Vagina (tissue), 2 donors: ENCODE results near the gene PLEKHD1. TPM values are rescaled to one million over a fixed set of nuclear protein-coding genes. Genes with fewer than 3 reads are reported as not detected.
A peak's percentile ranks its signal among the peaks of the same experiment; 100 is the strongest.

Experiments
- DNase-seq, 2 donors: peaks; one replicate each; pipeline ENCODE4 v3.0.0-alpha.2; 2017; ENCODE audit errors: extremely low spot score in 2 of 2
- H3K27ac ChIP-seq: fragments of 200-600 bp; sonication (generic); one replicate; pipeline ENCODE4 v1.5.1; 2019
- H3K27me3 ChIP-seq: fragments of 200-600 bp; sonication (generic); one replicate; pipeline ENCODE4 v1.5.1; 2019
- H3K36me3 ChIP-seq, 2 donors: fragments of 200-600 bp; sonication (generic); one replicate each; pipeline ENCODE4 v1.5.1; 2017 to 2019
- H3K4me1 ChIP-seq: fragments of 200-600 bp; sonication (generic); one replicate; pipeline ENCODE4 v1.5.1; 2019
- H3K4me3 ChIP-seq, 2 donors: fragments of 200-600 bp; sonication (generic); 1 replicate in 1 of 2; 2 replicates in 1 of 2; pipeline ENCODE4 v1.5.1; 2016 to 2019
- H3K9me3 ChIP-seq: fragments of 200-600 bp; sonication (generic); one replicate; pipeline ENCODE4 v1.5.1; 2019
- POLR2A ChIP-seq, 2 donors: fragments of 450-650 bp; IDR thresholded peaks; one replicate each; pipeline ENCODE4 v1.6.1; 2017; ENCODE audit warnings: antibody characterized with exemption in 2 of 2, mild to moderate bottlenecking in 2 of 2, moderate library complexity in 2 of 2
- POLR2AphosphoS5 ChIP-seq, 2 donors: sonication (generic); formaldehyde crosslinking; IDR thresholded peaks; one replicate each; pipeline ENCODE4 v1.9.0; 2017; ENCODE audit warnings: antibody characterized with exemption in 2 of 2, mild to moderate bottlenecking in 2 of 2, low read depth in 1 of 2; ENCODE audit not compliant: insufficient read depth in 1 of 2
- intact Hi-C: fragments of 100-400 bp; cut with DNase I; formaldehyde crosslinking; loops from one replicate; pipeline ENCODE4 v1.15.1; 2023
- total RNA-seq: library from RNA; depleted of rRNA; stranded (reverse); fragments of >200 nt; gene quantifications from one replicate; pipeline ENCODE4 v1.2.3, GENCODE V29; 2016
- TF ChIP-seq, protein P1 (sequence below), 3 experiments: fragments of 450-650 bp in 2 of 3; fragments of 200-600 bp in 1 of 3; sonication (generic) in 1 of 3; IDR thresholded peaks; one replicate each; pipeline ENCODE4 v1.5.1; 2017 to 2019; ENCODE audit warnings: antibody characterized with exemption in 3 of 3, mild to moderate bottlenecking in 2 of 3, moderate library complexity in 2 of 3

PLEKHD1 gene
- total RNA-seq, 1 donor from 2014 or later, result not detected

- Histone ChIP-seq H3K9me3 (no peaks in the 10 kb centered on the region), H3K36me3 (no peaks in the 10 kb centered on the region), H3K4me3 (no peak overlapping the region), H3K27ac (no peak overlapping the region), H3K4me1 (peaks cover 18% of the 10 kb centered on the region), H3K27me3 (no peaks in the 10 kb centered on the region)
- no peak for DNase-seq
- TF ChIP-seq, protein P1, sequence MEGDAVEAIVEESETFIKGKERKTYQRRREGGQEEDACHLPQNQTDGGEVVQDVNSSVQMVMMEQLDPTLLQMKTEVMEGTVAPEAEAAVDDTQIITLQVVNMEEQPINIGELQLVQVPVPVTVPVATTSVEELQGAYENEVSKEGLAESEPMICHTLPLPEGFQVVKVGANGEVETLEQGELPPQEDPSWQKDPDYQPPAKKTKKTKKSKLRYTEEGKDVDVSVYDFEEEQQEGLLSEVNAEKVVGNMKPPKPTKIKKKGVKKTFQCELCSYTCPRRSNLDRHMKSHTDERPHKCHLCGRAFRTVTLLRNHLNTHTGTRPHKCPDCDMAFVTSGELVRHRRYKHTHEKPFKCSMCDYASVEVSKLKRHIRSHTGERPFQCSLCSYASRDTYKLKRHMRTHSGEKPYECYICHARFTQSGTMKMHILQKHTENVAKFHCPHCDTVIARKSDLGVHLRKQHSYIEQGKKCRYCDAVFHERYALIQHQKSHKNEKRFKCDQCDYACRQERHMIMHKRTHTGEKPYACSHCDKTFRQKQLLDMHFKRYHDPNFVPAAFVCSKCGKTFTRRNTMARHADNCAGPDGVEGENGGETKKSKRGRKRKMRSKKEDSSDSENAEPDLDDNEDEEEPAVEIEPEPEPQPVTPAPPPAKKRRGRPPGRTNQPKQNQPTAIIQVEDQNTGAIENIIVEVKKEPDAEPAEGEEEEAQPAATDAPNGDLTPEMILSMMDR (IDR thresholded peaks at IDR 0.05), result no peak
- TF ChIP-seq POLR2A (IDR thresholded peaks at IDR 0.05) (no peak), POLR2AphosphoS5 (IDR thresholded peaks at IDR 0.05; ENCODE audit: insufficient read depth in 1 of 2, low read depth in 1 of 2) (no peak)
- intact Hi-C loops, result no loop called here
Measured at GRCh38 chr14:69480136-69480535, 4.4 kb upstream of the PLEKHD1 start.

DNA sequence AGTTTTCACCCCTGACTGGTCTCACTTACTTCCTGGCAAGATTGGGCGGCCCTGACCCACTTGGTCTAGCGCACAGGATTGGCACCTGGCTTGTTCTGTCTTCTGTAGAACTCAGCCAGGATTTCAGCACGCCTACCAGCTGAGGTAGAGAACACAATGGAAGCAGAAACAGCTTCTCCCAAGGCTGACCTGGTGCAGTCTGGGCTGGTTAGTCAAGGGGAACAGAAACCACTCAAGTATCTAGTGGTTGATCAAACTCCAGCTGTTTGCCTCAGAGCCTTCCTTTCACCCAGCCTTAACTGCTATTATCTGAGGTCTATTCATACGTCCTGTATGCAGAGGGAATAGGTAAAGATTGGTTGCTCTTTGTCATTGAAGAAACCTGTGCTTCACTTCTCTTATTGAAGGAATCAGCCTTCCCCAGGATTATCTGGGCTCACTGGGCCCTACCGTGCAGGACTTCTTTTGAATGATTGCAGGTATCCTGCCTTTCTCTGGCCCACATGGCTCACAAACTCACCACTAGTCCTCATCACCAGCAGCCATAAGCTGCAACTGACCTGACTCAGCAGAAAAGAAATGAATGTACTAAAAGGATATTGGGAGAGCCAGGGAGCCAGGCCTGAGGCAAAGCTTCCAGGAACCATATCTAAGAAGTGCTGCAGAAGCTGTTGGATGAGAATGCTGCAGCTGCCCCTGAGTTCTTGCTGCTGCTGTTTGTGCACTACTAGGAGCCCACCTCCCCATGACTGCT is 2.5 kb upstream of the PLEKHD1 start:
- no peaks in the 10 kb centered on the region for H3K27me3 ChIP-seq
- TF ChIP-seq, protein P1 (IDR thresholded peaks at IDR 0.05), result no peak
- no peak for TF ChIP-seq POLR2A (IDR thresholded peaks at IDR 0.05)
- no peak for TF ChIP-seq POLR2AphosphoS5 (IDR thresholded peaks at IDR 0.05; ENCODE audit: insufficient read depth in 1 of 2, low read depth in 1 of 2)
- intact Hi-C loops, result no loop called here

GRCh38 chr14:69483765-69484443 is 624 bp upstream of the PLEKHD1 start:
- no peak for DNase-seq
- TF ChIP-seq POLR2AphosphoS5 (IDR thresholded peaks at IDR 0.05; ENCODE audit: insufficient read depth in 1 of 2, low read depth in 1 of 2), result no peak
- no peaks in the 10 kb centered on the region for H3K27me3 ChIP-seq
- intact Hi-C loops, result no loop called here
- H3K4me3 ChIP-seq, result peak overlapping the region; percentile 27 to 38
- H3K36me3 ChIP-seq, result no peaks in the 10 kb centered on the region
- no peaks in the 10 kb centered on the region for H3K9me3 ChIP-seq
- H3K4me1 ChIP-seq, result peaks cover 18% of the 10 kb centered on the region
- no peak overlapping the region for H3K27ac ChIP-seq

More for the DNA sequence above, 2.5 kb upstream of the PLEKHD1 start:
- H3K9me3 ChIP-seq, result no peaks in the 10 kb centered on the region
- H3K4me1 ChIP-seq, result peaks cover 18% of the 10 kb centered on the region
- H3K4me3 ChIP-seq, result no peak overlapping the region
- H3K36me3 ChIP-seq, result no peaks in the 10 kb centered on the region
- no peak overlapping the region for H3K27ac ChIP-seq
- no peak for DNase-seq

DNA sequence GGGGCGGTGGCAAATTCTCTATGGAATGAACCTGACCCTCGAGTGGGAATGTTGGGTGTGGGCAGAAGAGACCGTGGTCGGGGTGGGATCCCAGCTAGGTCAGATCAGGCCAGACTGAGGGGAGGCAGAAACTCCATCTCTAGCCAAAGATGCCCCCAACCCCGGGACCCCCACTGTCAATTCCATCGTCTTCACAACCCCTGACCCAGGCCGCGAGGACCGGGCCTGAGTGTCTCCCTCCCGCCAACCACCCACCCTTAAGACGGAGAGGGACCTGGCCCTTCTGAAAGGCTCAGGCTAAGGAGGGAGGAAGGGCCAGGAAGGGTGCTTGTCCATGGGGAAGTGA is 760 bp downstream of the PLEKHD1 start:
- H3K9me3 ChIP-seq, result no peaks in the 10 kb centered on the region
- intact Hi-C loops, result no loop called here
- no peak for TF ChIP-seq POLR2A (IDR thresholded peaks at IDR 0.05)
- TF ChIP-seq POLR2AphosphoS5 (IDR thresholded peaks at IDR 0.05; ENCODE audit: insufficient read depth in 1 of 2, low read depth in 1 of 2), result no peak
- TF ChIP-seq, protein P1 (IDR thresholded peaks at IDR 0.05), result no peak
- H3K36me3 ChIP-seq, result no peaks in the 10 kb centered on the region
- H3K27me3 ChIP-seq, result no peaks in the 10 kb centered on the region
- DNase-seq, result no peak
- no peak overlapping the region for H3K27ac ChIP-seq
- H3K4me1 ChIP-seq, result peaks cover 18% of the 10 kb centered on the region
- no peak overlapping the region for H3K4me3 ChIP-seq

DNA sequence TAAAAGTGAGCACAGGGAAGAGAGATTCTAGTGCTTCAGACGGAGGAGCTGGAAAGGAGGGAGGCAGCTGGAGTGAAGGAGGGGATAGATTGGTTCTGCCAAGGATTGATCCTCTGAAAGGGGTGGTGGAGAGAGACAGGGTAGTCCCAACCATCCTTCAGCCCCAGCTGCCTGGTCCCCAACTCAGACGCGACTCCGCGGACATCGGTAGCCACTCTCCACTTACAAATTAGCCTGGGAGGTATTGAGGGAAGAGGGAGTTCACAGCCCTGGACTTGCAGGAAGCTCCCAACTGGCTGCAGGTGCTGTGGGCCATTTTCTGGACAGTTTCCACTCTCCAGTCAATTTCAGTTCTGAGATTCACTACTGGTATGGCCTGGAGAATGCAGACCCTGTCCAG is 1.2 kb downstream of the PLEKHD1 start:
- Histone ChIP-seq H3K9me3 (no peaks in the 10 kb centered on the region), H3K4me1 (peaks cover 18% of the 10 kb centered on the region), H3K36me3 (no peaks in the 10 kb centered on the region), H3K4me3 (no peak overlapping the region), H3K27ac (no peak overlapping the region), H3K27me3 (no peaks in the 10 kb centered on the region)
- DNase-seq, result no peak
- TF ChIP-seq POLR2A (IDR thresholded peaks at IDR 0.05), result no peak
- TF ChIP-seq, protein P1 (IDR thresholded peaks at IDR 0.05), result no peak
- no peak for TF ChIP-seq POLR2AphosphoS5 (IDR thresholded peaks at IDR 0.05; ENCODE audit: insufficient read depth in 1 of 2, low read depth in 1 of 2)
- intact Hi-C loops, result no loop called here
